Measurements from ENCODE around the gene ZNF326. TPM values are rescaled to one million over a fixed set of nuclear protein-coding genes. Genes with fewer than 3 reads are reported as not detected.

Gene ZNF326
- total and polyA plus RNA-seq, 2 of the 8 experiments (the other 6 are each of a cell fraction or from before 2014, with no cell fraction given) = 12.2 to 30.6 TPM

DNA sequence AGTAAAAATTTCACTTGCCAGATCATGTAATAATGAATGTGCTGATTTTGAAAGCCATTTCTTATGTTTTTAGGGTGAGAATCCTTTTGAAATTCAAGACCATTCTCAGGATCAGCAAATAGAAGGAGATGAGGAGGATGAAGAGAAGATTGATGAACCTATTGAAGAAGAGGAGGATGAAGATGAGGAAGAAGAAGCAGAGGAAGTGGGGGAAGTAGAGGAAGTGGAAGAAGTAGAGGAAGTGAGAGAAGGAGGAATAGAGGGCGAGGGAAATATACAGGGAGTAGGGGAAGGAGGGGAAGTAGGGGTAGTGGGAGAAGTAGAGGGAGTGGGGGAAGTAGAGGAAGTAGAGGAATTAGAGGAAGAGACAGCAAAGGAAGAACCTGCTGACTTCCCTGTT, 32.4 kb downstream of the ZNF326 start:
- TF ChIP-seq CBX8 (IDR thresholded peaks at IDR 0.05; ENCODE audit: borderline replicate concordance, low read depth, low read length) (no peak), SP1 (IDR thresholded peaks at IDR 0.05; ENCODE audit: low read depth, low read length) (no peak)
- H2AK5ac ChIP-seq (ENCODE audit: low read depth, low read length) = no peak overlapping the region
- no peak overlapping the region for H3K23ac ChIP-seq (ENCODE audit: insufficient read length)
- POLR2A ChIA-PET (ENCODE audit: partially characterized antibody) = interaction anchor here (0.6 kb wide), 1 partner anchor 79 kb away, joined by 3 read pairs; no protein-coding TSS in a partner anchor
- H2BK12ac ChIP-seq (ENCODE audit: low read depth, low read length) = no peak overlapping the region
- H3K9ac ChIP-seq (replicated peaks in 1 of 4; ENCODE audit: extremely low read depth in 1 of 4, low read depth in 3 of 4, low read length in 3 of 4) = no peak overlapping the region
- no peak overlapping the region for H2BK15ac ChIP-seq (ENCODE audit: low read length)
- H3K27ac ChIP-seq (ENCODE audit: low read depth, low read length) = no peak overlapping the region
- no peak overlapping the region for H3K4ac ChIP-seq (replicated peaks; ENCODE audit: insufficient read length, low read depth, low read length)
- no peak for DNase-seq (ENCODE audit: low read depth in 1 of 2, low spot score in 2 of 2)
- no peak overlapping the region for H2BK5ac ChIP-seq (ENCODE audit: low read depth, low read length)
- 90 to 100% methylated on average over 1 of the region's 1 CpG for WGBS, 2 experiments (ENCODE audit: extremely low coverage in 1 of 2, insufficient coverage in 1 of 2, insufficient read length in 1 of 2, insufficient replicate concordance in 2 of 2, low coverage in 1 of 2, low lambda C conversion rate in 2 of 2, missing lambda C conversion rate in 1 of 2)
- FAIRE-seq = no peak
- no peak overlapping the region for H3K4me3 ChIP-seq (ENCODE audit: extremely low read depth in 1 of 4, insufficient read depth in 2 of 4, low read depth in 3 of 4, low read length in 4 of 4)
- H3K36me3 ChIP-seq (ENCODE audit: control insufficient read depth in 2 of 4, insufficient read depth in 4 of 4, low read length in 3 of 4) = peaks cover 6 to 87% (median 33%) of the 10 kb centered on the region in 4 experiments
- no peaks in the 10 kb centered on the region for H3K4me1 ChIP-seq (replicated peaks in 1 of 4; ENCODE audit: control insufficient read depth in 3 of 4, insufficient read depth in 4 of 4, low read length in 3 of 4)
- H4K8ac ChIP-seq (ENCODE audit: extremely low read depth, insufficient read depth, low read length) = no peak overlapping the region
- no peak overlapping the region for H2BK120ac ChIP-seq (replicated peaks; ENCODE audit: low read depth, low read length)
- no peaks in the 10 kb centered on the region for H3K9me3 ChIP-seq (ENCODE audit: insufficient read depth in 2 of 2, low read depth in 1 of 2, low read length in 1 of 2)
- no peak overlapping the region for H2AFZ ChIP-seq (ENCODE audit: low read length)
- H3K79me2 ChIP-seq (ENCODE audit: control insufficient read depth in 1 of 2, insufficient read depth in 2 of 2, low read length in 2 of 2) = no peaks in the 10 kb centered on the region
- no peak overlapping the region for H4K91ac ChIP-seq (replicated peaks; ENCODE audit: insufficient read length, low read length)
- CTCF ChIA-PET (ENCODE audit: partially characterized antibody) = no interaction called here
- H3K23me2 ChIP-seq (ENCODE audit: low read depth, low read length) = no peaks in the 10 kb centered on the region; the same call in 1 of the 2 replicates
- no peak overlapping the region for H3K56ac ChIP-seq (replicated peaks; ENCODE audit: insufficient read length, low read depth, low read length)
- H4K5ac ChIP-seq (ENCODE audit: insufficient read length, low read depth, low read length) = no peak overlapping the region
- no peaks in the 10 kb centered on the region for H4K20me1 ChIP-seq (replicated peaks in 1 of 2; ENCODE audit: control insufficient read depth in 1 of 2, insufficient read depth in 2 of 2, low read length in 2 of 2)
- no peak overlapping the region for H2BK20ac ChIP-seq (ENCODE audit: low read length)
- H3K14ac ChIP-seq (ENCODE audit: insufficient read length) = no peak overlapping the region
- H3K79me1 ChIP-seq (ENCODE audit: low read depth, low read length) = peaks cover 2% of the 10 kb centered on the region; the same call in 1 of the 2 replicates
- H3K18ac ChIP-seq (ENCODE audit: extremely low read depth, low read length) = no peak overlapping the region
- H3K27me3 ChIP-seq (replicated peaks in 1 of 4; ENCODE audit: control insufficient read depth in 3 of 4, extremely low read depth in 1 of 4, insufficient read depth in 3 of 4, low read length in 3 of 4) = no peaks in the 10 kb centered on the region
- no peak overlapping the region for H3K4me2 ChIP-seq (ENCODE audit: insufficient read depth in 1 of 2, low read depth in 2 of 2, low read length in 2 of 2)

Data from H1 (cell line).